Adipocyte (in vitro differentiated cells): ENCODE measurements around the gene PBRM1.
"Not testable (repeated sequence)": the region's sequence is repeated elsewhere in the genome, so short reads cannot be mapped to it uniquely, and the experiment has no call there.

Experiments used
- DNase-seq: peaks from one replicate; pipeline ENCODE4 v3.0.0-alpha.2; 2015; ENCODE audit warnings: low read depth
- H3K27me3 ChIP-seq: replicated peaks from 2 replicates; pipeline ENCODE4 v1.7.0; 2013; ENCODE audit warnings: mild to moderate bottlenecking, low read length, moderate library complexity; ENCODE audit not compliant: control insufficient read depth, insufficient read depth
- H3K36me3 ChIP-seq: 2 replicates; pipeline ENCODE4 v1.7.0; 2013; ENCODE audit warnings: low read length, mild to moderate bottlenecking, moderate library complexity; ENCODE audit not compliant: control insufficient read depth, insufficient read depth, severe bottlenecking
- H3K4me1 ChIP-seq: 2 replicates; pipeline ENCODE4 v1.7.0; 2013; ENCODE audit warnings: mild to moderate bottlenecking, low read length, moderate library complexity; ENCODE audit not compliant: control insufficient read depth, insufficient read depth
- H3K4me3 ChIP-seq: 2 replicates; pipeline ENCODE4 v1.7.0; 2013; ENCODE audit warnings: mild to moderate bottlenecking, low read length, moderate library complexity
- H3K9ac ChIP-seq: 2 replicates; pipeline ENCODE4 v1.7.0; 2013; ENCODE audit warnings: mild to moderate bottlenecking, low read length, moderate library complexity
- H3K9me3 ChIP-seq: 2 replicates; pipeline ENCODE4 v1.7.0; 2013; ENCODE audit warnings: mild to moderate bottlenecking, low read length, moderate library complexity; ENCODE audit not compliant: control insufficient read depth

The PBRM1 gene

DNA sequence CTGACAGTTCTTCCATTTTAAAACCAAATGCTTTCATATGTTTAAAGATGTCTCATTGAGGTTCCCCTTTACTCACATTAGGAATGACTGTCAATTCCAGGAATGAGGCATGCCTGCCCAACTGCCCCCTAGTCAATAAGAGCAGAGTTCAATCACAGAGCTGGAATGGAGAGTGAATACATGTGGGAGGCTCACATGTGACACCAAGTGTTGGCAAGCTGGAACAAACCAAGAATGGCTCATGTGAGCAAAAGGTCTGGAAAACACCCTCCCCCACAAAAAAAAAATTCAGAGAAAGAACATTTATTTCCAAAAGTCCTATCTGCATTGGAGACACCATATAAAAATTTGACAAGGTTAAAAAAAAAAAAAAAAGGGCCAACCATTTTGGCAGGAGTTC is 3.7 kb downstream of the PBRM1 start:
- Histone ChIP-seq H3K9me3 (no peaks in the 10 kb centered on the region), H3K4me1 (peaks cover 76% of the 10 kb centered on the region), H3K9ac (peak overlapping the region; percentile 89), H3K27me3 (no peaks in the 10 kb centered on the region), H3K4me3 (peak overlapping the region; percentile 71), H3K36me3 (peaks cover 21% of the 10 kb centered on the region)
- DNase-seq: peak; percentile 81

DNA sequence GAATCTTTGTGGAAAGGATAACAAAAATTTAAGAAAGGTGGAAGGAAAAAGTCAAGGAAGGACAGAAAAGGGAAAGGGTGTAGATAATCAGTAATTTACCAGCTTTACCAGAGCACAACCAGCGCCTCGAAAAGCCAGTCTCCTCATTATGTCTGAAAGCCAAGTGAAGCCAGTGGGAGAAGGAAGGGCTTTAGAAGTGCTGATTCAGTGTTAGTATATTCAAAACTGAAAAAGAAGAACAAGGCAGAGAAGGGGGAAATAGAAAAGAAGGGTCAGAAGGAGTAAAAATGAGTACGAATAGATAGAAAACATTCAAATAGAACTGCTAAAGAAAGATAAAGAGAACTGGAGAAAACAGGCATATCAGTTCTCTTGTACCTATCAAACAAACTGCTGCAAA is 4.1 kb downstream of the PBRM1 start:
- Histone ChIP-seq H3K36me3 (peaks cover 24% of the 10 kb centered on the region), H3K27me3 (no peaks in the 10 kb centered on the region)
- no peak for DNase-seq

GRCh38 chr3:52679811-52680210 is 5.9 kb downstream of the PBRM1 start:
- Histone ChIP-seq H3K4me3 (peak overlapping the region; percentile 58), H3K27me3 (no peaks in the 10 kb centered on the region), H3K9ac (peak overlapping the region; percentile 68), H3K9me3 (no peaks in the 10 kb centered on the region), H3K4me1 (peaks cover 69% of the 10 kb centered on the region), H3K36me3 (peaks cover 40% of the 10 kb centered on the region)
- DNase-seq: no peak

More for the DNA sequence above, 4.1 kb downstream of the PBRM1 start:
- H3K9ac ChIP-seq: peak overlapping the region; percentile 89
- H3K4me3 ChIP-seq: peak overlapping the region; percentile 71
- H3K9me3 ChIP-seq: no peaks in the 10 kb centered on the region
- H3K4me1 ChIP-seq: peaks cover 72% of the 10 kb centered on the region

DNA sequence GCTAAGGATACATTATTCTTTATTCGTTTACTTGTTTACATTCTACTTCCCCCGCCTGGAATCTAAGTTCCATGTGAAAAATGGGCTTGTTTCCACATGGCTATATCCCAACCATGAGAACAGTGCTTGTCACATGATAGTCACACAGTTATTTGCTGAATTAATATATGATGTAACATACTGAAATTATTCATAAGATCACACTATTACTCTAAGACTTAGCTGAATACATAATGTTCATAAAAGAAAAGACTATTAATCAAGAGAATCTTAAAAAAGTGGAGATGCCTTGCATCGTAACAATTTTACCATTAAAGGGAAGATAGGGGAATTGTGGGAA is 6.5 kb downstream of the PBRM1 start:
- DNase-seq: no peak
- Histone ChIP-seq H3K4me3 (peak overlapping the region; percentile 58), H3K9me3 (no peaks in the 10 kb centered on the region), H3K4me1 (peaks cover 62% of the 10 kb centered on the region), H3K36me3 (peaks cover 42% of the 10 kb centered on the region), H3K27me3 (no peaks in the 10 kb centered on the region), H3K9ac (peak overlapping the region; percentile 68)

GRCh38 chr3:52678265-52679198 is 7.2 kb downstream of the PBRM1 start:
- peaks cover 42% of the 10 kb centered on the region for H3K36me3 ChIP-seq
- H3K9ac ChIP-seq: peak overlapping the region; percentile 68
- peak overlapping the region; percentile 58 for H3K4me3 ChIP-seq
- no peak for DNase-seq
- peaks cover 56% of the 10 kb centered on the region for H3K4me1 ChIP-seq
- no peaks in the 10 kb centered on the region for H3K27me3 ChIP-seq
- H3K9me3 ChIP-seq: no peaks in the 10 kb centered on the region

- peaks cover 56% of the 10 kb centered on the region for H3K36me3 ChIP-seq
- not testable (repeated sequence) for H3K9me3 ChIP-seq, DNase-seq, H3K4me3 ChIP-seq, H3K9ac ChIP-seq, H3K27me3 ChIP-seq
- H3K4me1 ChIP-seq: peaks cover 43% of the 10 kb centered on the region
Observed at GRCh38 chr3:52676201-52676600, 9.5 kb downstream of the PBRM1 start.

DNA sequence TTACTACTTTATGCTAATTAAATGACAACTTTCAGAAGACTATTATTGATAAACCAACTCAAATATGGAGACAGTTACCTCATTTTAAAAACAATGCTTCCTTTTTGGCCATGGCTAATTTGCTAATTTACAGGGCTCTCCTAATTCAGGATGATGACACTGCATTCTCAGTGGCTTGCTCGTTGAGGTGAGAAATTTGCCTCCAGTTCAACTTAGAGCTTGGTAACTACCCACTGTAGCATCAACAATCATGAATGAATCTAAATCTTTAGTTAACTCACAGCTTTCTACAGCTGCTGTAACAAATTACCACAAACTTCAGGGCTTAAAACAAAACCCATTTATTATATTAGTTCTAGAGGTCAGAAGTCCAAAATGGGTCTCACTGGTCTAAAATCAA is 14.0 kb downstream of the PBRM1 start:
- H3K9me3 ChIP-seq: no peaks in the 10 kb centered on the region
- peaks cover 42% of the 10 kb centered on the region for H3K4me1 ChIP-seq
- no peak overlapping the region for H3K4me3 ChIP-seq
- peaks cover 42% of the 10 kb centered on the region for H3K36me3 ChIP-seq
- H3K9ac ChIP-seq: peak overlapping the region; percentile 71
- H3K27me3 ChIP-seq: no peaks in the 10 kb centered on the region
- no peak for DNase-seq

GRCh38 chr3:52670621-52671521 is 14.8 kb downstream of the PBRM1 start:
- peak; percentile 98 for DNase-seq

GRCh38 chr3:52663098-52663497 is 22.6 kb downstream of the PBRM1 start:
- Histone ChIP-seq H3K4me1 (peaks cover 3% of the 10 kb centered on the region), H3K9me3 (no peaks in the 10 kb centered on the region), H3K36me3 (peaks cover 75% of the 10 kb centered on the region), H3K4me3 (no peak overlapping the region), H3K27me3 (no peaks in the 10 kb centered on the region), H3K9ac (no peak overlapping the region)
- DNase-seq: no peak

More at GRCh38 chr3:52670621-52671521, 14.8 kb downstream of the PBRM1 start:
- Histone ChIP-seq H3K4me1 (peaks cover 42% of the 10 kb centered on the region), H3K9me3 (no peaks in the 10 kb centered on the region), H3K4me3 (peak overlapping the region; percentile 57), H3K36me3 (peaks cover 42% of the 10 kb centered on the region), H3K27me3 (no peaks in the 10 kb centered on the region), H3K9ac (peak overlapping the region; percentile 81)

- Histone ChIP-seq H3K4me3 (no peak overlapping the region), H3K9ac (no peak overlapping the region), H3K4me1 (no peaks in the 10 kb centered on the region), H3K36me3 (peaks cover 82% of the 10 kb centered on the region), H3K27me3 (no peaks in the 10 kb centered on the region), H3K9me3 (no peaks in the 10 kb centered on the region)
- DNase-seq: no peak
Observed at GRCh38 chr3:52660046-52660445, 25.7 kb downstream of the PBRM1 start.

GRCh38 chr3:52655895-52656294 is 29.8 kb downstream of the PBRM1 start:
- Histone ChIP-seq H3K4me3 (no peak overlapping the region), H3K9ac (no peak overlapping the region), H3K27me3 (no peaks in the 10 kb centered on the region), H3K4me1 (peaks cover 2% of the 10 kb centered on the region), H3K36me3 (peaks cover 90% of the 10 kb centered on the region), H3K9me3 (no peaks in the 10 kb centered on the region)
- no peak for DNase-seq
